Measurements from ENCODE around the gene TNKS2. TPM values are rescaled to one million over a fixed set of nuclear protein-coding genes. Genes with fewer than 3 reads are reported as not detected.
A peak's percentile ranks its signal among the peaks of the same experiment; 100 is the strongest.

The TNKS2 gene
- total and polyA plus RNA-seq, 2 of the 13 experiments (the other 11 are each of a cell fraction or from before 2014, with no cell fraction given) = 15.2 to 19.4 TPM

DNA sequence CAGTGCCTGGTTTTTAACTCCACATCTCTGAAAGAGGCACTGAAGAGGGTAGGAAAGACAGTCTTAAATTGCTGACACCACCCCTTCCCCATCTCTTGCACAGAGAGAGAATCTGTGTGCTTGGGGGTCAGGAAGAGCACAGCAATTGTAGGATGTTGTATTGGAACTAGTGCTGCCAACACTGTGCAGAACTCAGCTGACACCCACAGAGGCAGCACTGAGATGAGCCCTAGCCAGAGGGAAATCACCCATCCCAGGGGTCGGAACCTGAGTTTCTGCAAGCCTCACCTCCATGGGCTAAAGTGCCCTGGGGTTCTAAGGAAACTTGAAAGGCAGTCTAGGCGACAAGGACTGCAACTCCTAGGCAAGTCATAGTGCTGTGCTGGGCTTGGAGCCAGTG lies 11.0 kb upstream of the TNKS2 start (continued):
- TF ChIP-seq, protein P1, sequence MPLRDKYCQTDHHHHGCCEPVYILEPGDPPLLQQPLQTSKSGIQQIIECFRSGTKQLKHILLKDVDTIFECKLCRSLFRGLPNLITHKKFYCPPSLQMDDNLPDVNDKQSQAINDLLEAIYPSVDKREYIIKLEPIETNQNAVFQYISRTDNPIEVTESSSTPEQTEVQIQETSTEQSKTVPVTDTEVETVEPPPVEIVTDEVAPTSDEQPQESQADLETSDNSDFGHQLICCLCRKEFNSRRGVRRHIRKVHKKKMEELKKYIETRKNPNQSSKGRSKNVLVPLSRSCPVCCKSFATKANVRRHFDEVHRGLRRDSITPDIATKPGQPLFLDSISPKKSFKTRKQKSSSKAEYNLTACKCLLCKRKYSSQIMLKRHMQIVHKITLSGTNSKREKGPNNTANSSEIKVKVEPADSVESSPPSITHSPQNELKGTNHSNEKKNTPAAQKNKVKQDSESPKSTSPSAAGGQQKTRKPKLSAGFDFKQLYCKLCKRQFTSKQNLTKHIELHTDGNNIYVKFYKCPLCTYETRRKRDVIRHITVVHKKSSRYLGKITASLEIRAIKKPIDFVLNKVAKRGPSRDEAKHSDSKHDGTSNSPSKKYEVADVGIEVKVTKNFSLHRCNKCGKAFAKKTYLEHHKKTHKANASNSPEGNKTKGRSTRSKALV (CRISPR knock-in tag; IDR thresholded peaks at IDR 0.05) = no peak
- TF ChIP-seq FOSL2 (CRISPR knock-in tag; IDR thresholded peaks at IDR 0.05) = no peak
- no peak for TF ChIP-seq GATA4 (IDR thresholded peaks at IDR 0.05; ENCODE audit: borderline replicate concordance, low read depth)

DNA sequence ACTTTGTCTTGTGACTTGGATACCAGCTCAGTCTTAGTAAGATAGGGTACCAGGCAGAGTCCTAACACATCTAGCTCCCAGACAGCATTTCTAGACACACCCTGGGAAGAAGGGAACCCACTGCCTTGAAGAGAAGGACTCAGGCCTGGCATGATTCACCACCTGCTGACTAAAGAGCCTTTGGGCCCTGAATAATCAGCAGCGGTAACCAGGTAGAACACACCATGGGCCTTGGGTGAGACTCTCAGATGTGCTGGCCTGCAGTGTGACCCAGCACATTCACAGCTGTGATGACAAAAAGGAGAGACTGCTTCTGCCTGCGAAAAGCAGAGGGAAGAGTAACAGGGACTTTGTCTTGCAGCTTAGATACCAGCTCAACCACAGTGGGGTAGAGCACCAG lies 10.4 kb upstream of the TNKS2 start:
- intact Hi-C loops (cut with micrococcal nuclease; ENCODE audit: unreplicated experiment) = no loop called here
- no peak overlapping the region for H3K4me3 ChIP-seq (replicated peaks in 1 of 3; ENCODE audit: insufficient read depth in 1 of 3, low read depth in 2 of 3, low read length in 3 of 3)
- no peaks in the 10 kb centered on the region for H4K20me1 ChIP-seq (ENCODE audit: insufficient read depth, low read length)
- in situ Hi-C loops (cut with HindIII; ENCODE audit: extremely low pct_ligation_motif_present, low pct_unique_long_range_greater_than_20kb) = no loop called here
- ATAC-seq (peak; percentile 52), FAIRE-seq (no peak), DNase-seq (ENCODE audit: low spot score) (no peak)
- POLR2A ChIA-PET = interaction anchor here (0.9 to 1.9 kb wide), 2 partner anchors 9 to 10 kb away, joined by 4 to 5 read pairs; partner anchors contain the start of gene TNKS2
- H3K9me3 ChIP-seq (ENCODE audit: low read length) = no peaks in the 10 kb centered on the region
- H3K27ac ChIP-seq (ENCODE audit: extremely low read length, insufficient read depth, low read length) = no peak overlapping the region
- no peaks in the 10 kb centered on the region for H3K79me2 ChIP-seq (ENCODE audit: insufficient read depth, low read length)
- TF ChIP-seq ZNF607 (CRISPR knock-in tag; IDR thresholded peaks at IDR 0.05; ENCODE audit: borderline replicate concordance) (no peak), TMF1 (CRISPR knock-in tag; IDR thresholded peaks at IDR 0.05; ENCODE audit: low read depth) (no peak)
- no TSS peak for BruUV-seq (replicated peaks)
- H3K27me3 ChIP-seq (ENCODE audit: control insufficient read depth in 1 of 2, insufficient read depth in 2 of 2, low read length in 2 of 2) = no peaks in the 10 kb centered on the region; a peak in 1 of 5 replicates
- 63% methylated on average over 2 of the region's 2 CpGs for WGBS (ENCODE audit: low lambda C conversion rate)
- no peaks in the 10 kb centered on the region for H3K36me3 ChIP-seq (replicated peaks in 1 of 2; ENCODE audit: control insufficient read depth in 1 of 2, insufficient read depth in 2 of 2, low read length in 2 of 2)
- H3K4me2 ChIP-seq (ENCODE audit: low read depth, low read length) = no peak overlapping the region
- peaks cover 13% of the 10 kb centered on the region for H3K4me1 ChIP-seq (ENCODE audit: insufficient read depth, low read length)
- no peak overlapping the region for H2AFZ ChIP-seq (ENCODE audit: low read length)
- no peak overlapping the region for H3K9ac ChIP-seq (ENCODE audit: insufficient read depth, low read depth, low read length)
- CTCF ChIA-PET (ENCODE audit: low intra/inter-chr PET ratio, low total read pairs) = no interaction called here
